Measurements from ENCODE around the gene PIGQ.

GRCh38 chr16:549544-550263, 20.1 kb upstream of the PIGQ start:
- no peak for TF ChIP-seq CTCF (IDR thresholded peaks at IDR 0.05)
- no peak for TF ChIP-seq POLR2A (IDR thresholded peaks at IDR 0.05; ENCODE audit: low read depth)
